BLaER1 (cell line): ENCODE measurements around the gene MOK.

Experiments used
- H3K27ac ChIP-seq: shearing (Covaris generic); formaldehyde crosslinking; 2 replicates; pipeline ENCODE4 v1.8.1; 2022
- H3K27me3 ChIP-seq: shearing (Covaris generic); formaldehyde crosslinking; 2 replicates; pipeline ENCODE4 v1.8.1; 2022
- H3K36me3 ChIP-seq: shearing (Covaris generic); formaldehyde crosslinking; 2 replicates; pipeline ENCODE4 v1.8.1; 2022
- H3K4me1 ChIP-seq: shearing (Covaris generic); formaldehyde crosslinking; 2 replicates; pipeline ENCODE4 v1.8.1; 2022
- H3K4me2 ChIP-seq: shearing (Covaris generic); formaldehyde crosslinking; 2 replicates; pipeline ENCODE4 v1.8.1; 2022
- H3K4me3 ChIP-seq: shearing (Covaris generic); formaldehyde crosslinking; 2 replicates; pipeline ENCODE4 v1.8.1; 2022
- H3K9ac ChIP-seq: shearing (Covaris generic); formaldehyde crosslinking; 2 replicates; pipeline ENCODE4 v1.8.1; 2022
- H3K9me3 ChIP-seq: shearing (Covaris generic); formaldehyde crosslinking; 2 replicates; pipeline ENCODE4 v1.8.1; 2022
- H4K20me1 ChIP-seq: shearing (Covaris generic); formaldehyde crosslinking; 2 replicates; pipeline ENCODE4 v1.8.1; 2022
- Cebpa-rat ChIP-seq: shearing (Covaris generic); IDR thresholded peaks from 2 replicates; pipeline ENCODE4 v1.8.1; 2022

The MOK gene

DNA sequence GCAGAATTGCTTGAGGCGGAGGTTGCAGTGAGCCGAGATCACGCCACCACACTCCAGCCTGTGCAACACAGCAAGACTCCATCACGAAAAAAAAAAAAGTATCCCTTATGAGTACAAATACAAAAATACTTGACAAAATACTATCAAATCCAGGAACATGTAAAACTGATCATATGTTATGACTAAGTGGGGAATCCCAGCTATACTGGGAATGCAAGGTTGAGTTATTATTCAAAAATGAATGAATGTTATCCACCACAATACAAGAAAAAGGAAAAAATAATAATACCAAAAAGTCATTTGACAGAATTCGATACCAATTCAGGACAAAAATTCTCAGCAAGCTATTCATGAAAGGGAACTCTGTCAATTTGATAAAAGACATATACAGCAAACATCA, 32.6 kb downstream of the MOK start:
- H3K36me3 ChIP-seq: no peaks in the 10 kb centered on the region
- no peak overlapping the region for H3K27ac ChIP-seq
- H3K9ac ChIP-seq: no peak overlapping the region
- H3K4me1 ChIP-seq: no peaks in the 10 kb centered on the region
- H4K20me1 ChIP-seq: no peaks in the 10 kb centered on the region
- no peaks in the 10 kb centered on the region for H3K27me3 ChIP-seq
- peaks cover 9% of the 10 kb centered on the region for H3K9me3 ChIP-seq
- TF ChIP-seq Cebpa-rat: no peak
- H3K4me2 ChIP-seq: no peak overlapping the region
- H3K4me3 ChIP-seq: no peak overlapping the region

DNA sequence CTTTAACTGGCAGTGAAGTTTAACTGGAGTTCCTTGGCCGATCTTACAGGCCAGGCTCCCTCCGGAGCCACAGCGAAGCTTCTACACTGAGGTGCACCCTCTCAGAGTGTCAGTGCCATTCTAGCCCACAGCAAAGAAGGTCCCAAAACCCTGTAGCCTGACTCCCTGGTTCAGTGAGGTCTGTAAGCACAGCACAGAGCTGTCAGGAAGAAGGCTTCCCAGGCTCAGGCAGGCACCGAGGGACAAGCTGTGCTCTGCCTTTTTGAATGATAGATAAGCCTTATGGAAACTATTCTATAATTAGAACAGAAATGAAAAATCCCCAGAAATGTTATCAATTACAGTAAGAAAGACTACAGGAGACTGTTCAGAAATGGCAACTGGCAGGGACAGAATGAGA, 40.2 kb downstream of the MOK start:
- H3K9me3 ChIP-seq: no peaks in the 10 kb centered on the region
- H3K9ac ChIP-seq: no peak overlapping the region
- no peak overlapping the region for H3K27ac ChIP-seq
- H4K20me1 ChIP-seq: no peaks in the 10 kb centered on the region
- H3K4me2 ChIP-seq: no peak overlapping the region
- H3K4me3 ChIP-seq: no peak overlapping the region
- no peak for TF ChIP-seq Cebpa-rat
- peaks cover 5% of the 10 kb centered on the region; the same call in 1 of the 2 replicates for H3K4me1 ChIP-seq
- no peaks in the 10 kb centered on the region for H3K27me3 ChIP-seq
- no peaks in the 10 kb centered on the region for H3K36me3 ChIP-seq

DNA sequence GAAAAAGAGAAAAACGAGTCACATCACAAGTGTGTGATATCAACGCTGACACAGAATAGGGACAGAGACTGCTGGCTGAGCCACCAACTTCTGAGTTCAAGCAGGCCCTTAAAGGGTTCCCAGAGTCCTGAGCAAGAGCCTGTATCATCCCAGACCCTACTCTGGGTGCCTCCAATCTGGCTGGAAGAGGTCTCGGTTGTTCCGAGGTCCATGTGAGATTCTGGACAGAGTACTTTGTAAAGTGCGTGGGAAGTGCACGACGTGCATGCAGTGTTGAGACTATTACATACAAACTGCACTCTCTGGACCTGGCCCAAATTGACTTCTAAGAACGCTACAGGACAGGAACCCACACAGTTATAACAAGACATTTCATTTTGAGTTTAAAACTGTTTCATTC, 40.6 kb downstream of the MOK start:
- Histone ChIP-seq H3K9ac (no peak overlapping the region), H3K27me3 (no peaks in the 10 kb centered on the region), H3K4me3 (no peak overlapping the region), H4K20me1 (no peaks in the 10 kb centered on the region), H3K36me3 (no peaks in the 10 kb centered on the region), H3K9me3 (no peaks in the 10 kb centered on the region), H3K4me2 (no peak overlapping the region), H3K4me1 (peaks cover 5% of the 10 kb centered on the region; the same call in 1 of the 2 replicates), H3K27ac (no peak overlapping the region)
- no peak for TF ChIP-seq Cebpa-rat

DNA sequence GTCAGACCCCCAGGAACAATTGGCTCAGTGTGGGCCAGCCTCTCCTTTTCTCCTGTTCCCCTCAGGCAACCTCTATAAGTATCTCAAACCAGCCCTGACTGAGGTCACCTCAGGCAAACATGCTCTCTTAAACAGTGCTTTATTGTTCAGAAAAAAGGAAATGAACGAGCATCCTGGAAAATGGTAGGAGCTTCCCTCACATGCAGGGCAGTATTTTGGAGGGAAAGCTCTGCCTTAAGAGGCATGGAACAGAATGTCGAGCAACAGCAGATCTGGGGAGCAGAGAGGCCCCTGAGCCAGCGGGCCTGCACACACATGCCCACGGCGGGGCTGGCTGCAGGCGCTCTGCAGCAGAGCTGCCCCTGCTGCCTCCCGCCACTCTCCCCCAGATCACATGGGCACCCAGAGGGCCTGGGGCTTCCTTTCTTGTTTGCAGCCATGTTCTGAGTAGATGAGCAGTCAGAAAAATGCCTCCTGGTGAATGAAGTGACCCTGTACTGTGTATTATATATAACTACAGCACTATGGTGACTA, 42.0 kb downstream of the MOK start:
- H3K27ac ChIP-seq: no peak overlapping the region
- no peak overlapping the region for H3K9ac ChIP-seq
- no peak overlapping the region for H3K4me2 ChIP-seq

DNA sequence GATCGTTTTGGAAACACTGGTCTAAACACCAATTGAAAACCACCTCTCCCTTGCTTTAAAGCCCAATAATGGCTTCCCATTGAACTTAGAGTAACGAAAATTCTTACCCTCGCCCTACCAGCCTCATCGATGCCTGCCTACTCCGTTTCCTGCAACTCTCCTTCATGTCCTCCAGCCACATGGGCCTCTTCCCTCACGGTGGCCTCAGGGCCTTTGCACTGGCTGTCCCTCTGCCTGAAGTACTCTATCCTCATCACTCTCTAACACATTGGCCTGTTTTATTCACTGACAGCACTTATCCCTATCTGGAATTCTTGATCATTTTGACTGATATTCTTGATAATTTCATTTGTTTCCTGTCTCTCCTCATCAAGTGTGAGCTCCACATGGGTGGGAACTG, 46.8 kb downstream of the MOK start:
- Histone ChIP-seq H3K27me3 (no peaks in the 10 kb centered on the region), H3K4me3 (no peak overlapping the region), H3K27ac (no peak overlapping the region), H3K4me1 (peaks cover 5% of the 10 kb centered on the region; the same call in 1 of the 2 replicates), H3K36me3 (no peaks in the 10 kb centered on the region), H3K4me2 (no peak overlapping the region), H3K9me3 (no peaks in the 10 kb centered on the region), H3K9ac (no peak overlapping the region), H4K20me1 (no peaks in the 10 kb centered on the region)
- no peak for TF ChIP-seq Cebpa-rat

More for the DNA sequence above, 42.0 kb downstream of the MOK start:
- Histone ChIP-seq H3K36me3 (no peaks in the 10 kb centered on the region), H3K27me3 (no peaks in the 10 kb centered on the region), H3K9me3 (no peaks in the 10 kb centered on the region), H3K4me3 (no peak overlapping the region), H3K4me1 (peaks cover 5% of the 10 kb centered on the region; the same call in 1 of the 2 replicates), H4K20me1 (no peaks in the 10 kb centered on the region)
- no peak for TF ChIP-seq Cebpa-rat

DNA sequence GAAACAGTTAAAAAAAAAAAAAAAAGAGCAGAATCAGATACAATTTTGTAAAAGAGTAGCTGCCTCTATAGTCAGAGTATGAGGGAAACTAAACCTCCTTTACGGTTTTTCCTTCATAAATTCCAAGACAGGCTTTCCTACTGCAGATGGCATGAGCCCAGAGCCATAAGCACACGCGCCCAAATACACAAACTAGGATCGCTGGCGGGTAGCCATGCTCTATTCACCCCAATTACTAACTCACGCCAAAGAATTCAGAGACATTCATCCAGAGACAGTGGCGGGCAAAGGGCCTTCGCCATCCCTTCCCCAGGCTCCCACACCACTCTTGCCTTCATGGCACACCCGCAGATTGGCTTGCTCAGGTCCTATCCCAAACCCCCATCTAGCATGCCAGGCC, 48.2 kb downstream of the MOK start:
- Histone ChIP-seq H3K4me1 (no peaks in the 10 kb centered on the region; the same call in 1 of the 2 replicates), H3K9ac (no peak overlapping the region), H3K27me3 (no peaks in the 10 kb centered on the region), H4K20me1 (no peaks in the 10 kb centered on the region), H3K4me3 (no peak overlapping the region), H3K9me3 (no peaks in the 10 kb centered on the region), H3K27ac (no peak overlapping the region), H3K4me2 (no peak overlapping the region), H3K36me3 (no peaks in the 10 kb centered on the region)
- no peak for TF ChIP-seq Cebpa-rat

DNA sequence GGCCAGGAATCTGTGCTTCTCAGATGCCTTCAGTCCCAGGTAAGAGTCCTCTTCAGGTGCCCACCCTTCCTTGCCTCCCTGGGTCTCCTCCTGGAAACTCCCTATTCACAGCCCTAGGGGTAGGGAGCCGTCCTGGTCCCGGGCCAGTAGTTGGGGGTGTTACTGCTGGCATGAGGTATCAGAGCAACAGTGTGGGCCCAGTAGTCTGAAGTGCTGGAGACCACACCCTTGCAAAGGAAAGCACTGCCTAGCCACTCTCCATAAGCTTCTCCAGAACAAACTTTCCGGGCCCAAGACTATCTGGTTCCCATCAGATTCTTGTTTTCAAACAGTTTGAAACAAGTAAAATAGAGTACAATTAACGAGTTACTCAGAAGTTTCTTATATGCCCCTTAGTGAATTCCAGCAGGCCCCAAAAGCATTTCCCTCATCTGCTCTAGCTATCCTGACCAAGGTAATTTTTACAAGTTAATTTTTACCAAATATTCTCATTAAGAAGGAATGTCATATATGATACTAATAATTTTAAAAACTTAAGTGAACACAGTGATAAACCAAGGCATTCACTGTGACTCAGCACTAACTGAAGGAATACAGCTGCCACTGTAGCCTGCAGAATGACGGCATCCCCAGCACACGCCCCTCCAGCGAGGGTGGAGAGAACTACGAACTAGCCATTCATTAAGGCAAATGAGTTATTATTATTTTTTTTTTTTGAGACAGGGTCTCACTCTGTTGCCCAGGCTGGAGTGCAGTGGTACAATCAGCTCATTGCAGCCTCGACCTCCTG, 49.4 kb downstream of the MOK start:
- no peak overlapping the region for H3K9ac ChIP-seq
- TF ChIP-seq Cebpa-rat: no peak
- no peaks in the 10 kb centered on the region for H3K27me3 ChIP-seq
- no peak overlapping the region for H3K27ac ChIP-seq
- no peaks in the 10 kb centered on the region for H3K36me3 ChIP-seq
- no peaks in the 10 kb centered on the region for H3K4me1 ChIP-seq
- no peaks in the 10 kb centered on the region for H4K20me1 ChIP-seq
- no peaks in the 10 kb centered on the region for H3K9me3 ChIP-seq
- H3K4me3 ChIP-seq: no peak overlapping the region
- H3K4me2 ChIP-seq: no peak overlapping the region

DNA sequence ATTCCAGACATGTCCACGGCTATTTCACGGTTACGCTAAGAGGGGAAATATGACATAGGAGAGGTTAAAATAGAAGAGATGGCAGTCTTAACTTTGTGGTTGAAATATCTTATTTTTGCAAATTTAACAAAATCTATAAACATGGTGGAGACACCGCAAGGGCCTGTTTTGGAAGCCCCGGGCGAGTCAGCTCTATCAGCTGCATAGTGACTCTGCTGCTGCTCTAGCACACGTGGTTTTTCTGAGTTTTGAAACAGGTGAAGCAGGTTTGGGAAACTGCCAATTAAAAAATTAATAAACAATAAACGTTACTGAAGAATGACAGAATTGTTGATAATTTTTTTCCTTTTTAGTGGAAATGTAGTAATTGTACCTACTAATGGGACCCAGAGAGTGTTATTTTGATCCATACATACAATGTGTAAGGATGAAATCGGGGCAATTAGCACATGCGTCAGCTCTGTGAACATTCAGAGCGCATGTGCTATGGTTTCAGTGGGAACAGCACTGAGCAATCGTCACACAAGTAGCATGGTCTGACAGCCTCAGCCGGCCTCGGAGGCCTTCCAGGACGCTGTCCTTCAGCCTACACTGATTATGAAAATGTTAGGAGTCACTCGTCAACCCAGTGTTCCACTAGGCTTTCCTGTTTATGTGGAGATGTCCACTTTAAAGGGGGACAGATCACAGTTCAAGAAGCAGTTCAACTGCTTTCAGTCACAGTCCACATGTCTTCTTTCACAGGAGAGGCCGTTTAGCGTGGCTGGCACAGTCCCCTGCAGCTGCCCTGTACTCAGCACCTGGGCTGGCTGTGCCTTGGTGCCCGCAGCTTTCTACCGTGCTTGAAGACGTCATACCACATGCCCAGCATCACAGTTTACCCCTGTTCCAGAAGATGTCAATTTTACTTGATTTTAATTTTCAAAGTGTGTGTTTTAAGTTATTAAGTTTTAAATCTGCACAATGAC, 51.8 kb downstream of the MOK start:
- no peaks in the 10 kb centered on the region for H3K4me1 ChIP-seq
- H4K20me1 ChIP-seq: no peaks in the 10 kb centered on the region
- H3K4me3 ChIP-seq: no peak overlapping the region
- no peak overlapping the region for H3K9ac ChIP-seq
- no peaks in the 10 kb centered on the region for H3K27me3 ChIP-seq
- no peaks in the 10 kb centered on the region for H3K36me3 ChIP-seq
- no peak overlapping the region for H3K4me2 ChIP-seq
- no peak overlapping the region for H3K27ac ChIP-seq
- no peaks in the 10 kb centered on the region for H3K9me3 ChIP-seq
- no peak for TF ChIP-seq Cebpa-rat

DNA sequence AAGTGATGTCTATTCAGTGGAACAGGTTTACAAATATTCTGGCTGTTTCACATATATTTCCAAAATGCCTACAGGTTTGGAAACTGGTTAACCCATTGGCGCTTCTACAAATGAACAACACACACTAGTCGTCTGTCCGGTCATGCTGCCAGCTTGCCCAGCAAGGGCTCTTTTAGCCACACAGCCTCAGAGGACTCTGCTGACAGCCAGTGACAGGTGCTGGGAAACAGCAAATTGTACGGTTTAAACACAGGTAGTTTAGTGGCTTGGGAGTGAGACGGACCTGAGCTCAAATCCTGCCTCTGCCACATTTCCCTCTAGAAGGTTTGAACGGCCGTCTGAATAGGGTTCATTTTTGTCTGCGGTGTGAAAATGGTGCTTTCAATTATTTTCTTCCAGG, 53.8 kb downstream of the MOK start:
- Histone ChIP-seq H3K27ac (no peak overlapping the region), H3K4me2 (no peak overlapping the region), H3K4me1 (no peaks in the 10 kb centered on the region), H3K9me3 (no peaks in the 10 kb centered on the region), H3K27me3 (no peaks in the 10 kb centered on the region), H3K9ac (no peak overlapping the region), H4K20me1 (no peaks in the 10 kb centered on the region), H3K36me3 (no peaks in the 10 kb centered on the region), H3K4me3 (no peak overlapping the region)
- TF ChIP-seq Cebpa-rat: no peak

DNA sequence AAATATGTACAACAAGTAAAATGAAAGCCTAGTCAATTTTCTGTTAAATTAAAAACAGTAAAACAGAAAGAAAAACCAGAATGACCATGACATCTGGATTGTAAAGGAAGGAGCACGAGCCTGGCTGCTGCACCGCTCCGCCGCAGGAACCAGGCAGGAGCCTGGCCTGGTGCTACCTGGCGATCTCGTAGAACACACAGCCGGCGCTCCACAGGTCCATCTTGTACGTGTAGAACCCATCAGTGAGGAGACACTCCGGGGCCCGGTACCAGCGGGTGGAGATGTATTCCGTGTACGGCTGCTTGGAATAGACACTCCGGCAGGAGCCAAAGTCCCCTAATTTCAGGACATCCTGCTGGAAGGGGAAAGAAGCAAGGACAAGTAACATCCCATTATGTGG, 54.3 kb downstream of the MOK start:
- no peak overlapping the region for H3K4me2 ChIP-seq
- no peak overlapping the region for H3K27ac ChIP-seq
- H3K27me3 ChIP-seq: no peaks in the 10 kb centered on the region
- H4K20me1 ChIP-seq: no peaks in the 10 kb centered on the region
- no peak overlapping the region for H3K9ac ChIP-seq
- no peaks in the 10 kb centered on the region for H3K36me3 ChIP-seq
- no peak for TF ChIP-seq Cebpa-rat
- no peaks in the 10 kb centered on the region for H3K4me1 ChIP-seq
- H3K4me3 ChIP-seq: no peak overlapping the region
- no peaks in the 10 kb centered on the region for H3K9me3 ChIP-seq
